IMR-90 (cell line): ENCODE results near the gene PDIA4. TPM values are rescaled to one million over a fixed set of nuclear protein-coding genes. Genes with fewer than 3 reads are reported as not detected.

Experiments
- ATAC-seq: fragments of 200-7000 bp; cut with Tn5 transposase; 2 replicates; pipeline ENCODE4 v1.9.1; 2020; ENCODE audit warnings: low read depth, mild to moderate bottlenecking, moderate library complexity
- BruUV-seq: library from RNA; stranded (reverse); fragments of 400-500 nt; replicated peaks from 2 replicates; lab custom pipeline; 2021; lab: Mats Ljungman, UMichigan
- CTCF ChIA-PET: fragments of 300-600 bp; formaldehyde crosslinking; extraction: SDS; loops from one replicate; lab custom pipeline; 2021; ENCODE audit warnings: antibody characterized with exemption; lab: Yijun Ruan, JAX
- POLR2A ChIA-PET: fragments of 300-600 bp; sonication (Branson Sonifier 250); formaldehyde crosslinking; loops from one replicate; lab custom pipeline; 2022; ENCODE audit warnings: antibody characterized with exemption; ENCODE audit not compliant: unreplicated experiment; lab: Charles Lee
- DNase-seq: peaks from one replicate; pipeline ENCODE4 v3.0.0; 2013
- H2AFZ ChIP-seq: replicated peaks from 2 replicates; pipeline ENCODE3; 2013; ENCODE audit warnings: low read length, mild to moderate bottlenecking; ENCODE audit not compliant: poor library complexity
- H2AK5ac ChIP-seq: 2 replicates; pipeline ENCODE4 v1.6.1; 2013; ENCODE audit warnings: low read depth, low read length, inconsistent platforms
- H2AK9ac ChIP-seq: replicated peaks from 2 replicates; pipeline ENCODE3; 2013; ENCODE audit warnings: mild to moderate bottlenecking, low read depth, low read length, moderate library complexity; ENCODE audit not compliant: poor library complexity
- H2BK120ac ChIP-seq: 2 replicates; pipeline ENCODE4 v1.6.1; 2013; ENCODE audit warnings: low read depth, low read length, inconsistent platforms
- H2BK15ac ChIP-seq: 3 replicates; pipeline ENCODE4 v1.6.1; 2013; ENCODE audit warnings: low read depth, low read length, inconsistent platforms
- H2BK20ac ChIP-seq: 2 replicates; pipeline ENCODE4 v1.6.1; 2013; ENCODE audit warnings: low read depth, mild to moderate bottlenecking, inconsistent platforms, low read length, moderate library complexity
- H2BK5ac ChIP-seq: 2 replicates; pipeline ENCODE4 v1.6.1; 2013; ENCODE audit warnings: mild to moderate bottlenecking, low read depth, low read length, inconsistent platforms; ENCODE audit not compliant: poor library complexity, severe bottlenecking
- H3K14ac ChIP-seq: replicated peaks from 2 replicates; pipeline ENCODE4 v1.6.1; 2013; ENCODE audit warnings: low read depth, low read length, inconsistent platforms
- H3K18ac ChIP-seq: 2 replicates; pipeline ENCODE4 v1.6.1; 2013; ENCODE audit warnings: low read depth, low read length, control low read depth
- H3K23ac ChIP-seq: 2 replicates; pipeline ENCODE4 v1.6.1; 2013; ENCODE audit warnings: low read depth, low read length, inconsistent platforms
- H3K27ac ChIP-seq: 2 replicates; pipeline ENCODE4 v1.5.1; 2013; ENCODE audit warnings: mild to moderate bottlenecking, control low read depth, low read length; ENCODE audit not compliant: insufficient read depth
- H3K27me3 ChIP-seq: 2 replicates; pipeline ENCODE4 v1.6.1; 2013; ENCODE audit warnings: low read length; ENCODE audit not compliant: control insufficient read depth, insufficient read depth
- H3K36me3 ChIP-seq: 2 replicates; pipeline ENCODE4 v1.6.1; 2013; ENCODE audit warnings: low read length, mixed read lengths; ENCODE audit not compliant: control insufficient read depth, insufficient read depth
- H3K4ac ChIP-seq: 2 replicates; pipeline ENCODE4 v1.6.1; 2013; ENCODE audit warnings: low read depth, low read length, inconsistent platforms
- H3K4me1 ChIP-seq: 2 replicates; pipeline ENCODE4 v1.6.1; 2013; ENCODE audit warnings: low read length, mixed read lengths; ENCODE audit not compliant: control insufficient read depth, insufficient read depth
- H3K4me2 ChIP-seq: 2 replicates; pipeline ENCODE4 v1.6.1; 2013; ENCODE audit warnings: low read depth, mild to moderate bottlenecking, control low read depth, low read length, moderate library complexity
- H3K4me3 ChIP-seq: 2 replicates; pipeline ENCODE4 v1.5.1; 2013; ENCODE audit warnings: low read depth, mild to moderate bottlenecking, control low read depth, low read length, moderate library complexity; ENCODE audit not compliant: insufficient read depth
- H3K56ac ChIP-seq: 2 replicates; pipeline ENCODE4 v1.6.1; 2013; ENCODE audit warnings: low read length, inconsistent platforms; ENCODE audit not compliant: insufficient read depth; ENCODE audit errors: extremely low read depth
- H3K79me1 ChIP-seq, 2 experiments: 2 replicates each; pipeline ENCODE4 v1.6.1; 2013; ENCODE audit warnings: low read length in 2 of 2, inconsistent platforms in 1 of 2, low read depth in 1 of 2
- H3K9ac ChIP-seq: 2 replicates; pipeline ENCODE4 v1.6.1; 2013; ENCODE audit warnings: low read depth, low read length, control low read depth
- H3K9me1 ChIP-seq: 2 replicates; pipeline ENCODE4 v1.6.1; 2013; ENCODE audit warnings: low read length, inconsistent platforms; ENCODE audit not compliant: insufficient read depth
- H3K9me3 ChIP-seq: 2 replicates; pipeline ENCODE4 v1.6.1; 2013; ENCODE audit warnings: low read length; ENCODE audit not compliant: control insufficient read depth, insufficient read depth
- H4K20me1 ChIP-seq: 2 replicates; pipeline ENCODE4 v1.6.1; 2013; ENCODE audit warnings: low read length, inconsistent platforms; ENCODE audit not compliant: insufficient read depth
- H4K5ac ChIP-seq: 2 replicates; pipeline ENCODE4 v1.6.1; 2013; ENCODE audit warnings: mild to moderate bottlenecking, low read depth, low read length, control low read depth
- H4K8ac ChIP-seq, 2 experiments: 2 replicates each; pipeline ENCODE4 v1.6.1; 2013; ENCODE audit warnings: low read depth in 2 of 2, low read length in 2 of 2, control low read depth in 1 of 2, inconsistent platforms in 1 of 2
- H4K91ac ChIP-seq: 2 replicates; pipeline ENCODE4 v1.6.1; 2013; ENCODE audit warnings: low read depth, low read length, inconsistent platforms; ENCODE audit not compliant: insufficient read depth
- BHLHE40 ChIP-seq: fragments of 150-350 bp; IDR thresholded peaks from 2 replicates; pipeline ENCODE4 v1.6.1; 2016; ENCODE audit warnings: mild to moderate bottlenecking, low read depth, low read length
- CHD1 ChIP-seq: IDR thresholded peaks from 2 replicates; pipeline ENCODE4 v1.6.1; 2012; ENCODE audit warnings: low read depth, low read length, improper control_type of control experiment
- ELK1 ChIP-seq: fragments of 150-350 bp; IDR thresholded peaks from 2 replicates; pipeline ENCODE4 v1.6.1; 2016; ENCODE audit warnings: low read depth, mild to moderate bottlenecking, low read length, moderate library complexity, borderline replicate concordance
- FOS ChIP-seq: fragments of 150-350 bp; IDR thresholded peaks from 2 replicates; pipeline ENCODE4 v1.6.1; 2016; ENCODE audit warnings: low read depth, low read length
- MAFK ChIP-seq: IDR thresholded peaks from 2 replicates; pipeline ENCODE4 v1.6.1; 2012; ENCODE audit warnings: low read depth, low read length, improper control_type of control experiment
- MXI1 ChIP-seq: IDR thresholded peaks from 2 replicates; pipeline ENCODE4 v1.6.1; 2012; ENCODE audit warnings: low read depth, mild to moderate bottlenecking, low read length, moderate library complexity, borderline replicate concordance
- NFE2L2 ChIP-seq: fragments of 150-350 bp; IDR thresholded peaks from 2 replicates; pipeline ENCODE4 v1.6.1; 2016; ENCODE audit warnings: low read depth, mild to moderate bottlenecking, low read length
- POLR2A ChIP-seq: IDR thresholded peaks from 2 replicates; pipeline ENCODE4 v1.6.1; 2012; ENCODE audit warnings: mild to moderate bottlenecking, low read depth, low read length
- RAD21 ChIP-seq: IDR thresholded peaks from 2 replicates; pipeline ENCODE4 v1.6.1; 2012; ENCODE audit warnings: low read length, improper control_type of control experiment
- WGBS, 2 experiments: methylation state at CpG; one replicate each; pipeline versions ENCODE4 v1.1.5 to v1.1.7; 2013; ENCODE audit warnings: missing lambda C conversion rate in 2 of 2; ENCODE audit not compliant: insufficient read length in 1 of 2; ENCODE audit errors: extremely low coverage in 2 of 2; 5-methylcytosine and 5-hydroxymethylcytosine counted together
- dilution Hi-C: fragments of 300-500 bp; cut with HindIII; formaldehyde crosslinking; loops from one replicate; pipeline ENCODE4 v1.14.3; 2018; ENCODE audit warnings: low sequenced_read_pairs; ENCODE audit not compliant: unreplicated experiment
- in situ Hi-C: fragments of 300-500 bp; cut with MboI; formaldehyde crosslinking; loops from 3 replicates; pipeline ENCODE4 v1.14.3; 2019; ENCODE audit warnings: low sequenced_read_pairs, inconsistent platforms, mixed read lengths
- intact Hi-C: fragments of 100-400 bp; cut with micrococcal nuclease; formaldehyde crosslinking; loops from 2 replicates; pipeline ENCODE4 v1.10.0; 2022
- polyA plus RNA-seq, 3 experiments: library from polyadenylated mRNA; depleted of rRNA; stranded (reverse); fragments of >200 nt; gene quantifications; 2 replicates each; pipeline ENCODE4 v1.2.3, GENCODE V29; 2012; ENCODE audit warnings: low replicate concordance in 1 of 3
- total RNA-seq: library from RNA; depleted of rRNA; stranded (reverse); fragments of >200 nt; gene quantifications from 2 replicates; pipeline ENCODE4 v1.2.3, GENCODE V29; 2012

The PDIA4 gene
- total and polyA plus RNA-seq, 2 of the 4 experiments (the other 2 are of a cell fraction): 241 to 304 TPM

GRCh38 chr7:148967602-148968001 lies 60.7 kb downstream of the PDIA4 start:
- CTCF ChIA-PET: interaction anchor here (0.6 to 1.4 kb wide), 2 partner anchors 16 to 529 kb away, joined by 3 to 5 read pairs; no protein-coding TSS in a partner anchor
- H3K4me2 ChIP-seq: no peak overlapping the region

More at GRCh38 chr7:148967602-148968001, 60.7 kb downstream of the PDIA4 start:
- Histone ChIP-seq H3K23ac (no peak overlapping the region), H2AK9ac (no peak overlapping the region), H4K5ac (no peak overlapping the region), H2BK15ac (no peak overlapping the region), H3K56ac (no peak overlapping the region), H3K27ac (no peak overlapping the region), H3K14ac (no peak overlapping the region), H3K9me3 (no peaks in the 10 kb centered on the region), H2AFZ (no peak overlapping the region), H3K9ac (no peak overlapping the region), H3K4me1 (no peaks in the 10 kb centered on the region), H2BK5ac (no peak overlapping the region), H3K4ac (no peak overlapping the region), H2BK20ac (no peak overlapping the region), H2AK5ac (no peak overlapping the region), H3K18ac (no peak overlapping the region), H4K20me1 (no peaks in the 10 kb centered on the region), H3K9me1 (no peaks in the 10 kb centered on the region), H3K27me3 (no peaks in the 10 kb centered on the region), H4K8ac (no peak overlapping the region), H4K91ac (no peak overlapping the region), H2BK120ac (no peak overlapping the region), H3K79me1 (no peaks in the 10 kb centered on the region), H3K4me3 (no peak overlapping the region), H3K36me3 (no peaks in the 10 kb centered on the region)
- ATAC-seq (no peak), DNase-seq (no peak)
- dilution Hi-C loops (no loop called here), intact Hi-C loops (loop anchor here (10.0 kb wide), 1 partner anchor 703 kb away; no protein-coding TSS in a partner anchor), in situ Hi-C loops (loop anchor here (25.0 kb wide), 1 partner anchor 705 kb away; no protein-coding TSS in a partner anchor)
- BruUV-seq: no TSS peak
- no CpG with 5 or more reads among the region's 3 CpGs for WGBS, 2 experiments
- POLR2A ChIA-PET: no interaction called here
- no peak for TF ChIP-seq NFE2L2
- TF ChIP-seq ELK1: no peak
- no peak for TF ChIP-seq BHLHE40
- no peak for TF ChIP-seq MXI1
- TF ChIP-seq FOS: no peak
- TF ChIP-seq MAFK: no peak
- TF ChIP-seq CHD1: no peak
- no peak for TF ChIP-seq RAD21
- no peak for TF ChIP-seq POLR2A
